Neural progenitor cell (in vitro differentiated cells): ENCODE data around the gene RMDN2. TPM values are rescaled to one million over a fixed set of nuclear protein-coding genes. Genes with fewer than 3 reads are reported as not detected.
A peak's percentile ranks its signal among the peaks of the same experiment; 100 is the strongest.

Experiments used
- DNase-seq: peaks from one replicate; pipeline ENCODE4 v3.0.0-alpha.2; 2016; ENCODE audit warnings: low spot score
- H2AFZ ChIP-seq: fragments of 200-600 bp; sonication (generic); replicated peaks from 2 replicates; pipeline ENCODE4 v1.6.1; 2016; ENCODE audit warnings: antibody characterized with exemption
- H3F3A ChIP-seq: fragments of 200-600 bp; sonication (generic); 2 replicates; pipeline ENCODE4 v1.6.1; 2016; ENCODE audit warnings: antibody characterized with exemption, low read depth
- H3K27ac ChIP-seq: fragments of 200-600 bp; sonication (generic); 2 replicates; pipeline ENCODE4 v1.5.1; 2016; ENCODE audit warnings: mild to moderate bottlenecking
- H3K27me3 ChIP-seq: fragments of 200-600 bp; sonication (generic); 2 replicates; pipeline ENCODE4 v1.6.1; 2016; ENCODE audit warnings: mild to moderate bottlenecking, moderate library complexity
- H3K36me3 ChIP-seq: fragments of 200-600 bp; sonication (generic); 2 replicates; pipeline ENCODE4 v1.5.1; 2016
- H3K4me1 ChIP-seq: fragments of 200-600 bp; sonication (generic); 2 replicates; pipeline ENCODE4 v1.6.1; 2016; ENCODE audit warnings: mixed run types
- H3K4me2 ChIP-seq: fragments of 200-600 bp; sonication (generic); 2 replicates; pipeline ENCODE4 v1.6.1; 2016
- H3K4me3 ChIP-seq: fragments of 200-600 bp; sonication (generic); 2 replicates; pipeline ENCODE4 v1.5.1; 2016
- H3K79me2 ChIP-seq: fragments of 200-600 bp; sonication (generic); 2 replicates; pipeline ENCODE4 v1.6.1; 2016; ENCODE audit warnings: low read depth
- H3K9ac ChIP-seq: fragments of 200-600 bp; sonication (generic); 2 replicates; pipeline ENCODE4 v1.6.1; 2016
- H3K9me3 ChIP-seq: fragments of 200-600 bp; sonication (generic); 2 replicates; pipeline ENCODE4 v1.5.1; 2016; ENCODE audit warnings: low read depth
- H4K20me1 ChIP-seq: fragments of 200-600 bp; sonication (generic); 2 replicates; pipeline ENCODE4 v1.6.1; 2016; ENCODE audit warnings: low read depth
- H3K27ac Mint-ChIP-seq: 3 replicates; pipeline ENCODE4 v1.8.0; 2021; ENCODE audit warnings: mixed read lengths
- H3K27me3 Mint-ChIP-seq: 2 replicates; pipeline ENCODE4 v1.8.0; 2022; ENCODE audit warnings: low read depth, mild to moderate bottlenecking, inconsistent platforms, moderate library complexity, mixed read lengths; ENCODE audit not compliant: insufficient read depth
- H3K36me3 Mint-ChIP-seq: 3 replicates; pipeline ENCODE4 v1.8.0; 2021; ENCODE audit warnings: mixed read lengths
- H3K4me1 Mint-ChIP-seq: 3 replicates; pipeline ENCODE4 v1.8.0; 2021; ENCODE audit warnings: mixed read lengths
- H3K4me3 Mint-ChIP-seq: 3 replicates; pipeline ENCODE4 v1.8.0; 2021; ENCODE audit warnings: mild to moderate bottlenecking, moderate library complexity, mixed read lengths
- H3K9me3 Mint-ChIP-seq: 3 replicates; pipeline ENCODE4 v1.8.0; 2020; ENCODE audit warnings: mixed read lengths
- CTCF ChIP-seq: fragments of 200-600 bp; sonication (generic); IDR thresholded peaks from 2 replicates; pipeline ENCODE4 v1.5.1; 2017; ENCODE audit warnings: antibody characterized with exemption, mild to moderate bottlenecking
- EZH2 ChIP-seq: fragments of 200-600 bp; sonication (generic); IDR thresholded peaks from 2 replicates; pipeline ENCODE4 v1.6.1; 2017; ENCODE audit warnings: antibody characterized with exemption, mild to moderate bottlenecking, moderate library complexity
- EZH2phosphoT487 ChIP-seq: fragments of 200-600 bp; sonication (generic); IDR thresholded peaks from 2 replicates; pipeline ENCODE4 v1.6.1; 2017; ENCODE audit warnings: antibody characterized with exemption
- total RNA-seq: library from RNA; depleted of rRNA; stranded (reverse); fragments of >200 nt; gene quantifications from 2 replicates; pipeline ENCODE4 v1.2.3, GENCODE V29; 2015; ENCODE audit warnings: low replicate concordance

Gene RMDN2
- total RNA-seq, 1 donor from 2014 or later: 10.3 TPM

DNA sequence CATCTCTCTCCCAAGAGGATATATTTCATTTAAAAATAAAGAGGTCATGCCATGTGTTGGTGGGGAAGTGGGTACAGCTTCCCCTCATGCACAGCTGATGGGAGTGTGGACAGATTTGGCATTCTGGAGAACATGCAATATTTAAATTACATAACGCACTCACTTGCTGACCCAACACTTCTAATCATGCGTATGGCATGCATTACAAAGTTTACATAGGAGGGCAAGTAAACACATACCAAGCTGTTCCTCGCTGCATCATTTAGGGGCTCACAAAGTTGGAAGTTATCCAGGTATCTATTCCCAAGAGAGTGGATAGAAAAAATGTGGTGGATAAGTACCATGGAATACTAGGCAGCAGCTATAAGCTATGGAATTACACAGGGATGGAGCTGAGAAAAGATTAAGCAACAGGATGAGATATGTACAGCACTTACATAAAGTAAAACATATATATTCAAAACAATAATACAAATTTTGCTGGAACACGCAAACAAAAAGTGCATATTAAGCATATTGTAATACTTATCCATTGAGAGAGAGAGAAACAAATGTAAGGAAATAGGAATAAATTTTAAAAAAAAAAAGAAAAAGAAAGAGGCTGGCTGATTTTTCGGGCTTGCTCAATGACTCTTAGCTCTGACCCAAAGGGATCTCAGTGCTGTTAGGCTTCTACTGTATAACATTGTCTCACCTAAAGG is 139.9 kb downstream of the RMDN2 start:
- Mint-ChIP-seq H3K27ac (no peak overlapping the region), H3K36me3 (no peaks in the 10 kb centered on the region), H3K4me3 (no peak overlapping the region), H3K9me3 (no peaks in the 10 kb centered on the region), H3K4me1 (no peaks in the 10 kb centered on the region), H3K27me3 (peaks cover 2% of the 10 kb centered on the region)
- H3K79me2 ChIP-seq: no peaks in the 10 kb centered on the region
- no peak overlapping the region for H3K4me2 ChIP-seq
- H3K27ac ChIP-seq: no peak overlapping the region
- no peaks in the 10 kb centered on the region for H3K27me3 ChIP-seq
- DNase-seq: no peak
- H3K4me1 ChIP-seq: peaks cover 14% of the 10 kb centered on the region
- H4K20me1 ChIP-seq: no peaks in the 10 kb centered on the region
- H3K36me3 ChIP-seq: no peaks in the 10 kb centered on the region
- H2AFZ ChIP-seq: no peak overlapping the region
- TF ChIP-seq EZH2phosphoT487 (no peak), EZH2 (no peak), CTCF (no peak)
- no peak overlapping the region for H3K9ac ChIP-seq
- peaks cover 6% of the 10 kb centered on the region for H3F3A ChIP-seq
- no peaks in the 10 kb centered on the region for H3K9me3 ChIP-seq
- no peak overlapping the region for H3K4me3 ChIP-seq

DNA sequence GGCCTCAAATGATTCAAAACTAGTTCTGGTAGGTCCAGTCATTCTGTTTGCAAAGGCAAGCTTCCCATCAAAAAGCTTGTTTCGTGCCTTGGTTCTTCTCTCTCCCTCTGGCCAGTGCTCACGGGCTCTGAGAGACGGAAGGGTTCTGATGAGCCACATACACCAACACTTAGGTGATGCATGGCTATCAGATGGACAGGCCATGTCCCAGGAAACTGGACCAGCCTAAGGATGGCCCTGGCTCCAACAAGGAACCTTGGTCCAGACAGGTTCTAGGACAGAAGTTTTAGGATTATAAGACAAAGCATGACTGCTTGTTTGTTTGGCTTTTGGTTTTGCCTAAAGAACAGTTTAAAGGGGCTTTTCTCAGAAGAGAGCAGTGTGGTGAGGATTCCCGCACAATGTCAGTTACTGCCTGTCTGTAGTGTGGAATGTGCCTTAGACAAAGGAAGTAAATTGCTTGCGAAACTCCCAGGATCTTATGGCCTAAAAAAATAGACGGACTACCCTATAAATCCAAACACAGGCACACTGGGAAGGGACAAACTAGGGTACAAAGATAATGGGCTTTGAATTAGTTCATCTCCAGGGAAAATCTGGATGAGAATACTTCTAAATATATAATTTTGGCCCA is 140.5 kb downstream of the RMDN2 start:
- TF ChIP-seq EZH2phosphoT487 (no peak), CTCF (no peak), EZH2 (no peak)
- peaks cover 14% of the 10 kb centered on the region for H3K4me1 ChIP-seq
- H3K27ac ChIP-seq: no peak overlapping the region
- Mint-ChIP-seq H3K36me3 (no peaks in the 10 kb centered on the region), H3K4me1 (no peaks in the 10 kb centered on the region), H3K4me3 (no peak overlapping the region), H3K27ac (no peak overlapping the region), H3K27me3 (peaks cover 2% of the 10 kb centered on the region), H3K9me3 (no peaks in the 10 kb centered on the region)
- H3K9me3 ChIP-seq: no peaks in the 10 kb centered on the region
- peak overlapping the region; percentile 15 for H2AFZ ChIP-seq
- H3K4me2 ChIP-seq: peak overlapping the region; percentile 21
- peaks cover 2% of the 10 kb centered on the region for H3K27me3 ChIP-seq
- H3F3A ChIP-seq: peaks cover 6% of the 10 kb centered on the region
- H3K9ac ChIP-seq: no peak overlapping the region
- no peaks in the 10 kb centered on the region for H3K79me2 ChIP-seq
- peak; percentile 54 for DNase-seq
- no peaks in the 10 kb centered on the region for H4K20me1 ChIP-seq
- no peak overlapping the region for H3K4me3 ChIP-seq
- no peaks in the 10 kb centered on the region for H3K36me3 ChIP-seq

GRCh38 chr2:38066421-38067115 is 141.5 kb downstream of the RMDN2 start:
- no peaks in the 10 kb centered on the region for H3K27me3 Mint-ChIP-seq
- Histone ChIP-seq H3K9ac (no peak overlapping the region), H3K4me3 (no peak overlapping the region), H3K4me1 (peaks cover 14% of the 10 kb centered on the region), H3K79me2 (no peaks in the 10 kb centered on the region), H3K27me3 (peaks cover 12% of the 10 kb centered on the region), H3K36me3 (no peaks in the 10 kb centered on the region), H3K4me2 (no peak overlapping the region), H3K9me3 (no peaks in the 10 kb centered on the region), H4K20me1 (no peaks in the 10 kb centered on the region), H3K27ac (no peak overlapping the region), H3F3A (peaks cover 6% of the 10 kb centered on the region), H2AFZ (no peak overlapping the region)
- DNase-seq: no peak
- no peaks in the 10 kb centered on the region for H3K36me3 Mint-ChIP-seq
- no peak overlapping the region for H3K4me3 Mint-ChIP-seq
- no peaks in the 10 kb centered on the region for H3K9me3 Mint-ChIP-seq
- TF ChIP-seq CTCF (no peak), EZH2phosphoT487 (no peak), EZH2 (no peak)
- H3K4me1 Mint-ChIP-seq: no peaks in the 10 kb centered on the region
- H3K27ac Mint-ChIP-seq: no peak overlapping the region

Other genes starting within 250 kb of the RMDN2 start
- gene CYP1B1, start 150.9 kb downstream of the RMDN2 start, total RNA-seq: 0.39 and 0.62 TPM in 2 replicates